ENCODE results near the gene MBD2. TPM values are rescaled to one million over a fixed set of nuclear protein-coding genes. Genes with fewer than 3 reads are reported as not detected.

MBD2 gene
- total RNA-seq, 4 donors from 2014 or later = 54.2 to 63.5 (median 59.5) TPM

- DNase-seq (ENCODE audit: low spot score in 2 of 2) = no peak
- no peak for TF ChIP-seq POLR2A (IDR thresholded peaks at IDR 0.05)
- H3K4me3 ChIP-seq (ENCODE audit: low read depth, poor library complexity, severe bottlenecking) = no peak overlapping the region
- intact Hi-C loops (cut with DNase I; ENCODE audit: low total_unique reads) = no loop called here
- 57 to 65% methylated on average over 2 of the region's 2 CpGs for WGBS, 2 donors
These were observed 15.1 kb upstream of the MBD2 start for GRCh38 chr18:54239601-54240000.

GRCh38 chr18:54239091-54239490 lies 14.6 kb upstream of the MBD2 start:
- H3K4me3 ChIP-seq (ENCODE audit: low read depth, poor library complexity, severe bottlenecking) = no peak overlapping the region
- intact Hi-C loops (cut with DNase I; ENCODE audit: low total_unique reads) = no loop called here
- WGBS, 2 donors = 68 to 76% methylated on average over 2 of the region's 2 CpGs
- TF ChIP-seq CTCF (IDR thresholded peaks at IDR 0.05) (no peak), POLR2A (IDR thresholded peaks at IDR 0.05) (no peak)
- no peak for DNase-seq (ENCODE audit: low spot score in 2 of 2)

GRCh38 chr18:54238173-54238936 lies 13.9 kb upstream of the MBD2 start:
- H3K4me3 ChIP-seq (ENCODE audit: low read depth, poor library complexity, severe bottlenecking) = no peak overlapping the region
- intact Hi-C loops (cut with DNase I; ENCODE audit: low total_unique reads) = no loop called here
- TF ChIP-seq POLR2A (IDR thresholded peaks at IDR 0.05) = no peak
- TF ChIP-seq CTCF (IDR thresholded peaks at IDR 0.05) = no peak
- WGBS, 2 donors = 78 to 85% methylated on average over 7 of the region's 7 CpGs
- no peak for DNase-seq (ENCODE audit: low spot score in 2 of 2)

- TF ChIP-seq CTCF (IDR thresholded peaks at IDR 0.05) = no peak
- TF ChIP-seq POLR2A (IDR thresholded peaks at IDR 0.05) = no peak
- H3K4me3 ChIP-seq (ENCODE audit: low read depth, poor library complexity, severe bottlenecking) = no peak overlapping the region
- no peak for DNase-seq (ENCODE audit: low spot score in 2 of 2)
- 78 to 88% methylated on average over 8 of the region's 8 CpGs for WGBS, 2 donors
- intact Hi-C loops (cut with DNase I; ENCODE audit: low total_unique reads) = no loop called here
These were observed 11.4 kb upstream of the MBD2 start for GRCh38 chr18:54235871-54236270.

GRCh38 chr18:54233747-54234146 lies 9.3 kb upstream of the MBD2 start:
- TF ChIP-seq CTCF (IDR thresholded peaks at IDR 0.05) (no peak), POLR2A (IDR thresholded peaks at IDR 0.05) (no peak)
- intact Hi-C loops (cut with DNase I; ENCODE audit: low total_unique reads) = no loop called here
- DNase-seq (ENCODE audit: low spot score in 2 of 2) = no peak
- WGBS, 2 donors = 63 to 72% methylated on average over 5 of the region's 5 CpGs
- no peak overlapping the region for H3K4me3 ChIP-seq (ENCODE audit: low read depth, poor library complexity, severe bottlenecking)

- intact Hi-C loops (cut with DNase I; ENCODE audit: low total_unique reads) = no loop called here
- TF ChIP-seq CTCF (IDR thresholded peaks at IDR 0.05) = no peak
- no peak for TF ChIP-seq POLR2A (IDR thresholded peaks at IDR 0.05)
- DNase-seq (ENCODE audit: low spot score in 2 of 2) = no peak
- 40 to 45% methylated on average over 3 of the region's 3 CpGs for WGBS, 2 donors
- H3K4me3 ChIP-seq (ENCODE audit: low read depth, poor library complexity, severe bottlenecking) = no peak overlapping the region
These were observed 8.8 kb upstream of the MBD2 start for GRCh38 chr18:54233228-54233625.
